GM12878 (cell line): ENCODE results near the gene DNASE2B. TPM values are rescaled to one million over a fixed set of nuclear protein-coding genes. Genes with fewer than 3 reads are reported as not detected.

Experiments
- ATAC-seq: fragments of 200-7000 bp; cut with Tn5 transposase; 3 replicates; pipeline ENCODE4 v1.9.1; 2020; ENCODE audit warnings: mild to moderate bottlenecking, moderate library complexity
- BruUV-seq: library from RNA; stranded (reverse); fragments of 400-500 nt; replicated peaks from 2 replicates; lab custom pipeline; 2021; lab: Mats Ljungman, UMichigan
- CTCF ChIA-PET: fragments of 300-600 bp; sonication (Branson Sonifier 250); formaldehyde crosslinking; extraction: SDS; loops from one replicate; lab custom pipeline; 2021; ENCODE audit warnings: inconsistent platforms; lab: Yijun Ruan, JAX
- POLR2A ChIA-PET: fragments of 350-600 bp; formaldehyde crosslinking; extraction: SDS; loops from one replicate; lab custom pipeline; 2021; ENCODE audit warnings: inconsistent platforms; lab: Charles Lee
- RAD21 ChIA-PET: fragments of 300-600 bp; sonication (Branson Sonifier 250); formaldehyde crosslinking; loops from one replicate; lab custom pipeline; 2023; ENCODE audit warnings: antibody characterized with exemption; ENCODE audit not compliant: unreplicated experiment; lab: Charles Lee
- SMC1A ChIA-PET: fragments of 300-600 bp; sonication (Branson Sonifier 250); formaldehyde crosslinking; loops from one replicate; lab custom pipeline; 2023; ENCODE audit not compliant: unreplicated experiment, uncharacterized antibody; lab: Charles Lee
- DNase-seq: peaks from one replicate; pipeline ENCODE4 v3.0.0-alpha.2; 2011; ENCODE audit warnings: low read depth, low spot score
- FAIRE-seq: peaks from 3 replicates; lab custom pipeline; 2011; peaks lifted over from hg19 to GRCh38; lab: Jason Lieb, UNC
- H2AFZ ChIP-seq: 2 replicates; pipeline ENCODE4 v1.6.0; 2011; ENCODE audit warnings: low read depth, low read length, control low read depth; ENCODE audit not compliant: control insufficient read depth
- H3K27ac ChIP-seq: 2 replicates; pipeline ENCODE4 v1.5.1; 2011; ENCODE audit warnings: control low read depth; ENCODE audit not compliant: control insufficient read depth, insufficient read depth
- H3K27me3 ChIP-seq, 2 experiments: replicated peaks in 1 of 2; 2 replicates each; pipeline versions ENCODE4 v1.6.0 to v1.6.1; 2011; ENCODE audit warnings: low read length in 1 of 2; ENCODE audit not compliant: control insufficient read depth in 2 of 2, insufficient read depth in 2 of 2
- H3K36me3 ChIP-seq, 2 experiments: 2 replicates each; pipeline ENCODE4 v1.5.1; 2011; ENCODE audit warnings: low read length in 1 of 2; ENCODE audit not compliant: control insufficient read depth in 2 of 2, insufficient read depth in 2 of 2
- H3K4me1 ChIP-seq: 2 replicates; pipeline ENCODE4 v1.6.1; 2011; ENCODE audit warnings: mild to moderate bottlenecking, low read length, moderate library complexity, mixed read lengths; ENCODE audit not compliant: control insufficient read depth, insufficient read depth
- H3K4me2 ChIP-seq: 2 replicates; pipeline ENCODE4 v1.6.0; 2011; ENCODE audit warnings: control low read depth; ENCODE audit not compliant: control insufficient read depth, insufficient read depth
- H3K4me3 ChIP-seq: fragments of 200-600 bp; sonication (generic); 2 replicates; pipeline ENCODE4 v1.5.1; 2016
- H3K79me2 ChIP-seq: 2 replicates; pipeline ENCODE4 v1.6.0; 2011; ENCODE audit warnings: low read length; ENCODE audit not compliant: control insufficient read depth, insufficient read depth
- H3K9ac ChIP-seq: 2 replicates; pipeline ENCODE4 v1.8.0; 2011; ENCODE audit warnings: low read length, control low read depth, mixed read lengths; ENCODE audit not compliant: control insufficient read depth, insufficient read depth
- H3K9me3 ChIP-seq: replicated peaks from 3 replicates; pipeline ENCODE4 v1.5.1; 2011; ENCODE audit warnings: mild to moderate bottlenecking, low read length; ENCODE audit not compliant: control insufficient read depth, insufficient read depth
- H4K20me1 ChIP-seq: 2 replicates; pipeline ENCODE4 v1.6.0; 2011; ENCODE audit not compliant: control insufficient read depth, insufficient read depth
- BACH1 ChIP-seq: fragments of 450-650 bp; IDR thresholded peaks from 2 replicates; pipeline ENCODE4 v1.6.1; 2017; ENCODE audit warnings: mild to moderate bottlenecking, borderline replicate concordance
- CHD2 ChIP-seq: IDR thresholded peaks from 2 replicates; pipeline ENCODE4 v1.6.1; 2011; ENCODE audit warnings: low read depth, low read length, improper control_type of control experiment, borderline replicate concordance
- FOXM1 ChIP-seq: IDR thresholded peaks from 2 replicates; pipeline ENCODE4 v1.6.1; 2012; ENCODE audit warnings: low read depth, mild to moderate bottlenecking, inconsistent platforms, low read length, moderate library complexity
- JUND ChIP-seq: IDR thresholded peaks from 2 replicates; pipeline ENCODE4 v1.6.1; 2012; ENCODE audit warnings: low read depth, mild to moderate bottlenecking, low read length, improper control_type of control experiment, moderate library complexity
- KDM1A ChIP-seq: fragments of 200-600 bp; sonication (generic); IDR thresholded peaks from 2 replicates; pipeline ENCODE4 v1.6.1; 2016; ENCODE audit warnings: borderline replicate concordance
- NR2F1 ChIP-seq: fragments of 450-650 bp; conservative IDR thresholded peaks from 2 replicates; pipeline ENCODE4 v1.6.1; 2017; ENCODE audit warnings: mild to moderate bottlenecking
- POLR2A ChIP-seq: IDR thresholded peaks from 2 replicates; pipeline ENCODE4 v1.6.1; 2011; ENCODE audit warnings: low read depth, mild to moderate bottlenecking, low read length
- POLR2AphosphoS2 ChIP-seq: IDR thresholded peaks from 2 replicates; pipeline ENCODE4 v1.6.1; 2011; ENCODE audit warnings: low read depth, mild to moderate bottlenecking, low read length, improper control_type of control experiment, moderate library complexity
- SMAD5 ChIP-seq: IDR thresholded peaks from 2 replicates; pipeline ENCODE4 v1.6.1; 2016; ENCODE audit warnings: antibody characterized with exemption, low read depth
- SPI1 ChIP-seq: IDR thresholded peaks from 2 replicates; pipeline ENCODE4 v1.6.1; 2011; ENCODE audit warnings: low read depth, mild to moderate bottlenecking, low read length, moderate library complexity, borderline replicate concordance; ENCODE audit not compliant: insufficient read depth
- SRF ChIP-seq, 2 experiments: IDR thresholded peaks; 2 replicates each; pipeline ENCODE4 v1.6.1; 2011; ENCODE audit warnings: low read depth in 2 of 2, low read length in 2 of 2, mild to moderate bottlenecking in 1 of 2, moderate library complexity in 1 of 2
- TCF3 ChIP-seq: IDR thresholded peaks from 2 replicates; pipeline ENCODE4 v1.6.1; 2012; ENCODE audit warnings: low read depth, mild to moderate bottlenecking, low read length, borderline replicate concordance; ENCODE audit not compliant: insufficient read depth
- ZNF274 ChIP-seq: IDR thresholded peaks from one replicate; pipeline ENCODE4 v1.8.0; 2011; ENCODE audit not compliant: insufficient read length, insufficient read depth
- WGBS: methylation state at CpG from one replicate; pipeline ENCODE4 v1.1.6; 2016; ENCODE audit warnings: low lambda C conversion rate; ENCODE audit not compliant: insufficient replicate concordance, insufficient coverage; ENCODE audit errors: missing lambda C conversion rate; 5-methylcytosine and 5-hydroxymethylcytosine counted together
- in situ Hi-C: fragments of 300-500 bp; cut with MboI; formaldehyde crosslinking; loops from 9 replicates; pipeline ENCODE4 v1.14.3; 2018; ENCODE audit warnings: mixed read lengths
- intact Hi-C: fragments of 100-400 bp; cut with micrococcal nuclease; formaldehyde crosslinking; loops from one replicate; pipeline ENCODE4 v1.14.2; 2022; ENCODE audit not compliant: unreplicated experiment
- polyA plus RNA-seq, 11 experiments: library from polyadenylated mRNA; depleted of rRNA in 4 of 11; unstranded in 6 of 11; stranded (reverse) in 5 of 11; fragments of >200 nt; fragmentation: Nextera tagmentation in 4 of 11; fragmentation: Illumina TruSeq in 1 of 11; extraction: Ambion mirVana in 4 of 11; extraction: Trizol in 1 of 11; gene quantifications; 1 replicate in 1 of 11; 2 replicates in 10 of 11; pipeline versions ENCODE4 v1.2.1 to v1.2.3, GENCODE V29; 2011 to 2016; ENCODE audit warnings: inconsistent platforms in 2 of 11, missing spikeins in 2 of 11, low read depth in 1 of 11
- total RNA-seq, 4 experiments: library from RNA; depleted of rRNA in 3 of 4; stranded (reverse); fragments of >200 nt in 3 of 4; fragmentation: Illumina TruSeq in 1 of 4; extraction: Trizol in 1 of 4; gene quantifications; 2 replicates each; pipeline versions ENCODE4 v1.2.1 to v1.2.3, GENCODE V29; 2013 to 2021
- TF ChIP-seq, protein P1 (sequence below): fragments of 150-350 bp; IDR thresholded peaks from 2 replicates; pipeline ENCODE4 v1.6.1; 2016; ENCODE audit warnings: low read depth, low read length

Gene DNASE2B
- total and polyA plus RNA-seq, 10 of the 15 experiments (the other 5 are each of a cell fraction or from before 2014, with no cell fraction given): not detected

DNA sequence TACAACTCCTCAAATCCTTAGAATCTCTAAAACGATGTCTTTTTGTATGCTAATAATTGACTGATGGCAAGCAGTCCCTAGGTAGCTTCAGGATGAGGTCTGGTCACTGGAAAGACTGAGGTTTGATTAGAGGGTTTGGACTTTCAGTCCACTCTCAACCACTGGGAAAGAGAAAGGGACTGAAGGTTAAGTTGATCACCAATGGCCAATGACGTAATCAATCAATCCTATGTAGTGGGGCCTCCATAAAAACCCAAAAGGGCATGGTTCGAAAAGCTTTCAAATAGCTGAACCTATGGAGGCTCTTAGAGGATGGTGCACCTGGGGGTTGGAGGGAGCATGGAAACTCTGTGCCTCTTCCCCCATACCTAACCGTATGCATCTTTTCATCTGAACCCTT, 39.6 kb upstream of the DNASE2B start:
- no peaks in the 10 kb centered on the region; a peak in 1 of 4 replicates for H3K27me3 ChIP-seq
- no peak overlapping the region for H3K27ac ChIP-seq
- DNase-seq: no peak
- no peak overlapping the region for H3K9ac ChIP-seq
- no peaks in the 10 kb centered on the region for H4K20me1 ChIP-seq
- no peak overlapping the region for H2AFZ ChIP-seq
- no peak overlapping the region for H3K4me3 ChIP-seq
- no TSS peak for BruUV-seq
- CTCF ChIA-PET: no interaction called here
- TF ChIP-seq KDM1A (no peak), POLR2A (no peak), ZNF274 (no peak), JUND (no peak), CHD2 (no peak), NR2F1 (no peak), TCF3 (no peak), FOXM1 (no peak), SRF (IDR thresholded peaks at IDR 0.05; ENCODE audit: low read depth in 2 of 2, low read length in 2 of 2) (no peak), SMAD5 (no peak), POLR2AphosphoS2 (no peak), BACH1 (no peak), SPI1 (no peak)
- TF ChIP-seq, protein P1, sequence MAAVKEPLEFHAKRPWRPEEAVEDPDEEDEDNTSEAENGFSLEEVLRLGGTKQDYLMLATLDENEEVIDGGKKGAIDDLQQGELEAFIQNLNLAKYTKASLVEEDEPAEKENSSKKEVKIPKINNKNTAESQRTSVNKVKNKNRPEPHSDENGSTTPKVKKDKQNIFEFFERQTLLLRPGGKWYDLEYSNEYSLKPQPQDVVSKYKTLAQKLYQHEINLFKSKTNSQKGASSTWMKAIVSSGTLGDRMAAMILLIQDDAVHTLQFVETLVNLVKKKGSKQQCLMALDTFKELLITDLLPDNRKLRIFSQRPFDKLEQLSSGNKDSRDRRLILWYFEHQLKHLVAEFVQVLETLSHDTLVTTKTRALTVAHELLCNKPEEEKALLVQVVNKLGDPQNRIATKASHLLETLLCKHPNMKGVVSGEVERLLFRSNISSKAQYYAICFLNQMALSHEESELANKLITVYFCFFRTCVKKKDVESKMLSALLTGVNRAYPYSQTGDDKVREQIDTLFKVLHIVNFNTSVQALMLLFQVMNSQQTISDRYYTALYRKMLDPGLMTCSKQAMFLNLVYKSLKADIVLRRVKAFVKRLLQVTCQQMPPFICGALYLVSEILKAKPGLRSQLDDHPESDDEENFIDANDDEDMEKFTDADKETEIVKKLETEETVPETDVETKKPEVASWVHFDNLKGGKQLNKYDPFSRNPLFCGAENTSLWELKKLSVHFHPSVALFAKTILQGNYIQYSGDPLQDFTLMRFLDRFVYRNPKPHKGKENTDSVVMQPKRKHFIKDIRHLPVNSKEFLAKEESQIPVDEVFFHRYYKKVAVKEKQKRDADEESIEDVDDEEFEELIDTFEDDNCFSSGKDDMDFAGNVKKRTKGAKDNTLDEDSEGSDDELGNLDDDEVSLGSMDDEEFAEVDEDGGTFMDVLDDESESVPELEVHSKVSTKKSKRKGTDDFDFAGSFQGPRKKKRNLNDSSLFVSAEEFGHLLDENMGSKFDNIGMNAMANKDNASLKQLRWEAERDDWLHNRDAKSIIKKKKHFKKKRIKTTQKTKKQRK: no peak
- TF ChIP-seq, all 136 proteins: peak for 0
- no peaks in the 10 kb centered on the region for H3K4me1 ChIP-seq
- H3K4me2 ChIP-seq: no peak overlapping the region
- RAD21 ChIA-PET: no interaction called here
- intact Hi-C loops: no loop called here
- in situ Hi-C loops: no loop called here
- no peaks in the 10 kb centered on the region for H3K36me3 ChIP-seq
- FAIRE-seq (no peak), ATAC-seq (no peak)
- WGBS: 48% methylated on average over 4 of the region's 4 CpGs
- no peaks in the 10 kb centered on the region for H3K9me3 ChIP-seq
- SMC1A ChIA-PET: no interaction called here
- H3K79me2 ChIP-seq: no peaks in the 10 kb centered on the region
- POLR2A ChIA-PET: no interaction called here
